ENCODE measurements around the gene UPK1B.

UPK1B gene

GRCh38 chr3:119191800-119192199, 18.4 kb downstream of the UPK1B start:
- Histone ChIP-seq H3K4me3 (ENCODE audit: low read depth, low read length) (no peak overlapping the region), H3K4me1 (ENCODE audit: control insufficient read depth, insufficient read depth, low read length) (no peaks in the 10 kb centered on the region)
- CTCF ChIA-PET, result no interaction called here

GRCh38 chr3:119194237-119195150, 21.1 kb downstream of the UPK1B start:
- CTCF ChIA-PET, result no interaction called here
- no peaks in the 10 kb centered on the region for H3K4me1 ChIP-seq (ENCODE audit: control insufficient read depth, insufficient read depth, low read length)
- POLR2A ChIA-PET, result no interaction called here
- no peak overlapping the region for H3K4me3 ChIP-seq (ENCODE audit: low read depth, low read length)
- H3K9me3 ChIP-seq (ENCODE audit: control insufficient read depth, insufficient read depth, low read depth, low read length), result no peaks in the 10 kb centered on the region
- no peak overlapping the region for H3K27ac ChIP-seq (ENCODE audit: extremely low read depth, low read depth, low read length)
- H3K36me3 ChIP-seq (ENCODE audit: control insufficient read depth in 2 of 2, insufficient read depth in 1 of 2, low read length in 2 of 2), result no peaks in the 10 kb centered on the region
- TF ChIP-seq ZNF16 (tag by site-specific recombination; IDR thresholded peaks at IDR 0.05; ENCODE audit: low read depth) (no peak), ZBTB17 (tag by site-specific recombination; IDR thresholded peaks at IDR 0.05) (no peak), ZNF621 (tag by site-specific recombination; IDR thresholded peaks at IDR 0.05) (no peak), ZBTB8A (tag by site-specific recombination; IDR thresholded peaks at IDR 0.05) (no peak), ZNF138 (tag by site-specific recombination; IDR thresholded peaks at IDR 0.05; ENCODE audit: borderline replicate concordance) (no peak), YY1 (tag by site-specific recombination; IDR thresholded peaks at IDR 0.05) (no peak), ZNF280D (tag by site-specific recombination; IDR thresholded peaks at IDR 0.05) (no peak), ZNF350 (tag by site-specific recombination; IDR thresholded peaks at IDR 0.05) (no peak), GLIS2 (tag by site-specific recombination; IDR thresholded peaks at IDR 0.05) (no peak)

More at GRCh38 chr3:119191800-119192199, 18.4 kb downstream of the UPK1B start:
- Histone ChIP-seq H3K9me3 (ENCODE audit: control insufficient read depth, insufficient read depth, low read depth, low read length) (no peaks in the 10 kb centered on the region), H3K36me3 (ENCODE audit: control insufficient read depth in 2 of 2, insufficient read depth in 1 of 2, low read length in 2 of 2) (no peaks in the 10 kb centered on the region), H3K27ac (ENCODE audit: extremely low read depth, low read depth, low read length) (no peak overlapping the region)
- POLR2A ChIA-PET, result no interaction called here
- TF ChIP-seq PRDM6 (tag by site-specific recombination; IDR thresholded peaks at IDR 0.05), result no peak
- no peak for TF ChIP-seq ZNF645 (tag by site-specific recombination; IDR thresholded peaks at IDR 0.05)
- no peak for TF ChIP-seq KLF8 (tag by site-specific recombination; IDR thresholded peaks at IDR 0.05)
- TF ChIP-seq ZNF518A (tag by site-specific recombination; conservative IDR thresholded peaks at IDR 0.05; ENCODE audit: low read depth), result no peak
- no peak for TF ChIP-seq ZNF837 (tag by site-specific recombination; IDR thresholded peaks at IDR 0.05)
- no peak for TF ChIP-seq WT1 (tag by site-specific recombination; IDR thresholded peaks at IDR 0.05)
- no peak for TF ChIP-seq ZNF677 (tag by site-specific recombination; IDR thresholded peaks at IDR 0.05)
- no peak for TF ChIP-seq ZSCAN23 (tag by site-specific recombination; IDR thresholded peaks at IDR 0.05)
